Neural progenitor cell (in vitro differentiated cells): Measurements from ENCODE around the gene CFAP20DC. TPM values are rescaled to one million over a fixed set of nuclear protein-coding genes. Genes with fewer than 3 reads are reported as not detected.
"Not testable (repeated sequence)": the region's sequence is repeated elsewhere in the genome, so short reads cannot be mapped to it uniquely, and the experiment has no call there.

Source experiments
- DNase-seq: peaks from one replicate; pipeline ENCODE4 v3.0.0-alpha.2; 2016; ENCODE audit warnings: low spot score
- H2AFZ ChIP-seq: fragments of 200-600 bp; sonication (generic); replicated peaks from 2 replicates; pipeline ENCODE4 v1.6.1; 2016; ENCODE audit warnings: antibody characterized with exemption
- H3F3A ChIP-seq: fragments of 200-600 bp; sonication (generic); 2 replicates; pipeline ENCODE4 v1.6.1; 2016; ENCODE audit warnings: antibody characterized with exemption, low read depth
- H3K27ac ChIP-seq: fragments of 200-600 bp; sonication (generic); 2 replicates; pipeline ENCODE4 v1.5.1; 2016; ENCODE audit warnings: mild to moderate bottlenecking
- H3K27me3 ChIP-seq: fragments of 200-600 bp; sonication (generic); 2 replicates; pipeline ENCODE4 v1.6.1; 2016; ENCODE audit warnings: mild to moderate bottlenecking, moderate library complexity
- H3K36me3 ChIP-seq: fragments of 200-600 bp; sonication (generic); 2 replicates; pipeline ENCODE4 v1.5.1; 2016
- H3K4me1 ChIP-seq: fragments of 200-600 bp; sonication (generic); 2 replicates; pipeline ENCODE4 v1.6.1; 2016; ENCODE audit warnings: mixed run types
- H3K4me2 ChIP-seq: fragments of 200-600 bp; sonication (generic); 2 replicates; pipeline ENCODE4 v1.6.1; 2016
- H3K4me3 ChIP-seq: fragments of 200-600 bp; sonication (generic); 2 replicates; pipeline ENCODE4 v1.5.1; 2016
- H3K79me2 ChIP-seq: fragments of 200-600 bp; sonication (generic); 2 replicates; pipeline ENCODE4 v1.6.1; 2016; ENCODE audit warnings: low read depth
- H3K9ac ChIP-seq: fragments of 200-600 bp; sonication (generic); 2 replicates; pipeline ENCODE4 v1.6.1; 2016
- H3K9me3 ChIP-seq: fragments of 200-600 bp; sonication (generic); 2 replicates; pipeline ENCODE4 v1.5.1; 2016; ENCODE audit warnings: low read depth
- H4K20me1 ChIP-seq: fragments of 200-600 bp; sonication (generic); 2 replicates; pipeline ENCODE4 v1.6.1; 2016; ENCODE audit warnings: low read depth
- H3K27ac Mint-ChIP-seq: 3 replicates; pipeline ENCODE4 v1.8.0; 2021; ENCODE audit warnings: mixed read lengths
- H3K27me3 Mint-ChIP-seq: 2 replicates; pipeline ENCODE4 v1.8.0; 2022; ENCODE audit warnings: low read depth, mild to moderate bottlenecking, inconsistent platforms, moderate library complexity, mixed read lengths; ENCODE audit not compliant: insufficient read depth
- H3K36me3 Mint-ChIP-seq: 3 replicates; pipeline ENCODE4 v1.8.0; 2021; ENCODE audit warnings: mixed read lengths
- H3K4me1 Mint-ChIP-seq: 3 replicates; pipeline ENCODE4 v1.8.0; 2021; ENCODE audit warnings: mixed read lengths
- H3K4me3 Mint-ChIP-seq: 3 replicates; pipeline ENCODE4 v1.8.0; 2021; ENCODE audit warnings: mild to moderate bottlenecking, moderate library complexity, mixed read lengths
- H3K9me3 Mint-ChIP-seq: 3 replicates; pipeline ENCODE4 v1.8.0; 2020; ENCODE audit warnings: mixed read lengths
- CTCF ChIP-seq: fragments of 200-600 bp; sonication (generic); IDR thresholded peaks from 2 replicates; pipeline ENCODE4 v1.5.1; 2017; ENCODE audit warnings: antibody characterized with exemption, mild to moderate bottlenecking
- EZH2 ChIP-seq: fragments of 200-600 bp; sonication (generic); IDR thresholded peaks from 2 replicates; pipeline ENCODE4 v1.6.1; 2017; ENCODE audit warnings: antibody characterized with exemption, mild to moderate bottlenecking, moderate library complexity
- EZH2phosphoT487 ChIP-seq: fragments of 200-600 bp; sonication (generic); IDR thresholded peaks from 2 replicates; pipeline ENCODE4 v1.6.1; 2017; ENCODE audit warnings: antibody characterized with exemption
- total RNA-seq: library from RNA; depleted of rRNA; stranded (reverse); fragments of >200 nt; gene quantifications from 2 replicates; pipeline ENCODE4 v1.2.3, GENCODE V29; 2015; ENCODE audit warnings: low replicate concordance

Gene CFAP20DC
- total RNA-seq, result 9.6 and 14.0 TPM in 2 replicates

- H3K4me1 ChIP-seq, result peaks cover 17% of the 10 kb centered on the region
- DNase-seq, result peak; percentile 97
- no peaks in the 10 kb centered on the region for H3K36me3 ChIP-seq
- peaks cover 3% of the 10 kb centered on the region for H3F3A ChIP-seq
- H3K27ac Mint-ChIP-seq, result peak within 1 kb of the TSS; percentile 93
- TF ChIP-seq EZH2phosphoT487, result no peak
- no peak for TF ChIP-seq EZH2
- no peaks in the 10 kb centered on the region for H3K27me3 Mint-ChIP-seq
- peak within 1 kb of the TSS; percentile 16 for H3K9ac ChIP-seq
- peak within 1 kb of the TSS; percentile 59 for H3K4me3 ChIP-seq
- peaks cover 2% of the 10 kb centered on the region for H3K36me3 Mint-ChIP-seq
- peak within 1 kb of the TSS; percentile 87 for H3K4me2 ChIP-seq
- peak within 1 kb of the TSS; percentile 13 for H2AFZ ChIP-seq
- H3K9me3 Mint-ChIP-seq, result peaks cover 12% of the 10 kb centered on the region
- no peaks in the 10 kb centered on the region for H3K9me3 ChIP-seq
- H3K4me3 Mint-ChIP-seq, result peak within 1 kb of the TSS; percentile 62
- no peaks in the 10 kb centered on the region for H4K20me1 ChIP-seq
- H3K4me1 Mint-ChIP-seq, result peaks cover 21% of the 10 kb centered on the region
- H3K27me3 ChIP-seq, result no peaks in the 10 kb centered on the region
- H3K79me2 ChIP-seq, result no peaks in the 10 kb centered on the region
- no peak within 1 kb of the TSS for H3K27ac ChIP-seq
Measured at GRCh38 chr3:59049671-59050331, at the start of gene CFAP20DC. Gene CFAP20DC (minus strand): TSS chr3:59050025. CDS start chr3:59049631, 394 bp downstream.

GRCh38 chr3:59098516-59098915 is 48.7 kb upstream of the CFAP20DC start:
- not testable (repeated sequence) for DNase-seq, H3K36me3 Mint-ChIP-seq

GRCh38 chr3:59094446-59094845 is 44.6 kb upstream of the CFAP20DC start:
- Histone ChIP-seq H3K4me1 (peaks cover 24% of the 10 kb centered on the region), H3K4me3 (no peak overlapping the region), H3F3A (peaks cover 24% of the 10 kb centered on the region), H3K9me3 (peaks cover 3% of the 10 kb centered on the region), H3K27me3 (no peaks in the 10 kb centered on the region), H3K27ac (no peak overlapping the region), H3K79me2 (no peaks in the 10 kb centered on the region), H3K36me3 (no peaks in the 10 kb centered on the region), H2AFZ (no peak overlapping the region), H3K9ac (no peak overlapping the region), H3K4me2 (no peak overlapping the region), H4K20me1 (no peaks in the 10 kb centered on the region)
- Mint-ChIP-seq H3K36me3 (no peaks in the 10 kb centered on the region), H3K4me3 (no peak overlapping the region), H3K4me1 (no peaks in the 10 kb centered on the region), H3K27me3 (no peaks in the 10 kb centered on the region), H3K27ac (no peak overlapping the region), H3K9me3 (peaks cover 8% of the 10 kb centered on the region)
- no peak for DNase-seq
- no peak for TF ChIP-seq EZH2
- no peak for TF ChIP-seq CTCF
- TF ChIP-seq EZH2phosphoT487, result no peak

More at GRCh38 chr3:59098516-59098915, 48.7 kb upstream of the CFAP20DC start:
- H3K4me2 ChIP-seq, H3K4me3 Mint-ChIP-seq, H3K27ac Mint-ChIP-seq, H3K4me3 ChIP-seq, H3K27me3 Mint-ChIP-seq, H3K36me3 ChIP-seq, H2AFZ ChIP-seq, H3K27ac ChIP-seq, H3K79me2 ChIP-seq, H3K27me3 ChIP-seq, H4K20me1 ChIP-seq, H3K9me3 ChIP-seq, H3K4me1 Mint-ChIP-seq, H3K9ac ChIP-seq: not testable (repeated sequence)
- peaks cover 10% of the 10 kb centered on the region for H3K9me3 Mint-ChIP-seq
- H3K4me1 ChIP-seq, result peaks cover 34% of the 10 kb centered on the region
- peaks cover 19% of the 10 kb centered on the region for H3F3A ChIP-seq

DNA sequence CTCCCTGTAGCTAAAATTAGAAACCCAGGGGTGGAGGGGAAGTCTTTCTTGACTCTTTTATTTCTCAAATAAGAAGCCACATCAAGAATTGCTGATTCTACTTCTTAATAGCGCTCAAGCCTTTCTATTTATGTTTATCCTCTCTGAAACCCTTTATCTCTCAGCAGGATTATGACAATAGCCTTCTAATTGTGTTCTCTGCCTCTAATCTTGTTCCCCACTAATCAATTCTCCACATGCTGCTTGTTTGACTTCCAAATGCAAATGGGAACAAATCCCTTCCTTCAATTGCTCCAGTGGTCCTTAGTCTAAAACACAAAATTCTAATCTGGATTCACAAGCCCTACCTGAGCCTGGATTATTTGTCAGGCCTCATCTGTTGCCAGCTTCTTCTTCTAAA is 43.7 kb upstream of the CFAP20DC start:
- no peaks in the 10 kb centered on the region for H3K4me1 Mint-ChIP-seq

More for the DNA sequence above, 43.7 kb upstream of the CFAP20DC start:
- TF ChIP-seq EZH2, result no peak
- no peak for TF ChIP-seq EZH2phosphoT487
- TF ChIP-seq CTCF, result no peak
- Histone ChIP-seq H3K27me3 (no peaks in the 10 kb centered on the region), H3K4me3 (no peak overlapping the region), H3K27ac (peak overlapping the region; percentile 39), H2AFZ (no peak overlapping the region), H3K9me3 (peaks cover 3% of the 10 kb centered on the region), H3K36me3 (no peaks in the 10 kb centered on the region), H3K4me1 (peaks cover 24% of the 10 kb centered on the region), H3K79me2 (no peaks in the 10 kb centered on the region), H4K20me1 (no peaks in the 10 kb centered on the region), H3F3A (peaks cover 24% of the 10 kb centered on the region), H3K4me2 (peak overlapping the region; percentile 3), H3K9ac (no peak overlapping the region)
- Mint-ChIP-seq H3K36me3 (no peaks in the 10 kb centered on the region), H3K9me3 (peaks cover 7% of the 10 kb centered on the region), H3K4me3 (no peak overlapping the region), H3K27ac (no peak overlapping the region), H3K27me3 (no peaks in the 10 kb centered on the region)
- peak; percentile 61 for DNase-seq
